ENCODE data around the gene PCDHA3. TPM values are rescaled to one million over a fixed set of nuclear protein-coding genes. Genes with fewer than 3 reads are reported as not detected.

The PCDHA3 gene
- 0.74 TPM for total RNA-seq

GRCh38 chr5:140800816-140801493 lies at the start of gene PCDHA3:
TSS of gene PCDHA3 (plus strand) at chr5:140801057.
- H3K27me3 ChIP-seq: no peaks in the 10 kb centered on the region

DNA sequence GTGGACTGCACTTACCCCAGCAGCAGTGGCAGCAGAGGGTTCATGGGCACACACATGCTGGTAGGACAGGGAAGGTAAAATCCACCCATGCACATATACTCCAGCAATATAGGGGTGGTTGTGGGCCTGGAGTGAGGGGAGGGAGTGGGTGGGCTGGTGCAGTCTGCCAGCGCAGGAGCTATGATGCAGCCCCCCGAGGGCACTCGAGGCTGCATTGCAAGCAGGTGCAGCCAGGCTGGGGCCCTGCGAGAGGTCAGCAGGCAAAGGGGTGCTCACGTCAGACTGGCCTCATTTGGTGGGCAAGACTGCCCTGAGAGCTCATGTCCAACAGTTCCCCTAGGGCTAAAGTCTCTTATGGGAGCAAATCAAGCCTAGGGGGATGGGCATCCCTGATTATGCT lies 47.3 kb upstream of the PCDHA3 start:
- H3K36me3 ChIP-seq: no peaks in the 10 kb centered on the region
- TF ChIP-seq POLR2A (IDR thresholded peaks at IDR 0.05) (no peak), POLR2AphosphoS5 (IDR thresholded peaks at IDR 0.05; ENCODE audit: insufficient read depth in 1 of 2, low read depth in 1 of 2) (no peak)
- TF ChIP-seq, protein P1, sequence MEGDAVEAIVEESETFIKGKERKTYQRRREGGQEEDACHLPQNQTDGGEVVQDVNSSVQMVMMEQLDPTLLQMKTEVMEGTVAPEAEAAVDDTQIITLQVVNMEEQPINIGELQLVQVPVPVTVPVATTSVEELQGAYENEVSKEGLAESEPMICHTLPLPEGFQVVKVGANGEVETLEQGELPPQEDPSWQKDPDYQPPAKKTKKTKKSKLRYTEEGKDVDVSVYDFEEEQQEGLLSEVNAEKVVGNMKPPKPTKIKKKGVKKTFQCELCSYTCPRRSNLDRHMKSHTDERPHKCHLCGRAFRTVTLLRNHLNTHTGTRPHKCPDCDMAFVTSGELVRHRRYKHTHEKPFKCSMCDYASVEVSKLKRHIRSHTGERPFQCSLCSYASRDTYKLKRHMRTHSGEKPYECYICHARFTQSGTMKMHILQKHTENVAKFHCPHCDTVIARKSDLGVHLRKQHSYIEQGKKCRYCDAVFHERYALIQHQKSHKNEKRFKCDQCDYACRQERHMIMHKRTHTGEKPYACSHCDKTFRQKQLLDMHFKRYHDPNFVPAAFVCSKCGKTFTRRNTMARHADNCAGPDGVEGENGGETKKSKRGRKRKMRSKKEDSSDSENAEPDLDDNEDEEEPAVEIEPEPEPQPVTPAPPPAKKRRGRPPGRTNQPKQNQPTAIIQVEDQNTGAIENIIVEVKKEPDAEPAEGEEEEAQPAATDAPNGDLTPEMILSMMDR (IDR thresholded peaks at IDR 0.05): no peak
- H3K27me3 ChIP-seq: no peaks in the 10 kb centered on the region
- no peak for DNase-seq (ENCODE audit: extremely low spot score in 2 of 2)
- H3K9me3 ChIP-seq: no peaks in the 10 kb centered on the region
- no peaks in the 10 kb centered on the region for H3K4me1 ChIP-seq
- H3K27ac ChIP-seq: no peak overlapping the region
- H3K4me3 ChIP-seq: no peak overlapping the region
- intact Hi-C loops (cut with DNase I): no loop called here

More at GRCh38 chr5:140800816-140801493, at the start of gene PCDHA3:
- Histone ChIP-seq H3K4me1 (no peaks in the 10 kb centered on the region), H3K9me3 (peaks cover 13% of the 10 kb centered on the region), H3K27ac (no peak within 1 kb of the TSS), H3K4me3 (peak within 1 kb of the TSS; percentile 21 to 34), H3K36me3 (no peaks in the 10 kb centered on the region)
- DNase-seq (ENCODE audit: extremely low spot score in 2 of 2): no peak
- intact Hi-C loops (cut with DNase I): no loop called here
- TF ChIP-seq POLR2AphosphoS5 (IDR thresholded peaks at IDR 0.05; ENCODE audit: insufficient read depth in 1 of 2, low read depth in 1 of 2) (no peak), POLR2A (IDR thresholded peaks at IDR 0.05) (no peak)
- TF ChIP-seq, protein P1 (IDR thresholded peaks at IDR 0.05): no peak

DNA sequence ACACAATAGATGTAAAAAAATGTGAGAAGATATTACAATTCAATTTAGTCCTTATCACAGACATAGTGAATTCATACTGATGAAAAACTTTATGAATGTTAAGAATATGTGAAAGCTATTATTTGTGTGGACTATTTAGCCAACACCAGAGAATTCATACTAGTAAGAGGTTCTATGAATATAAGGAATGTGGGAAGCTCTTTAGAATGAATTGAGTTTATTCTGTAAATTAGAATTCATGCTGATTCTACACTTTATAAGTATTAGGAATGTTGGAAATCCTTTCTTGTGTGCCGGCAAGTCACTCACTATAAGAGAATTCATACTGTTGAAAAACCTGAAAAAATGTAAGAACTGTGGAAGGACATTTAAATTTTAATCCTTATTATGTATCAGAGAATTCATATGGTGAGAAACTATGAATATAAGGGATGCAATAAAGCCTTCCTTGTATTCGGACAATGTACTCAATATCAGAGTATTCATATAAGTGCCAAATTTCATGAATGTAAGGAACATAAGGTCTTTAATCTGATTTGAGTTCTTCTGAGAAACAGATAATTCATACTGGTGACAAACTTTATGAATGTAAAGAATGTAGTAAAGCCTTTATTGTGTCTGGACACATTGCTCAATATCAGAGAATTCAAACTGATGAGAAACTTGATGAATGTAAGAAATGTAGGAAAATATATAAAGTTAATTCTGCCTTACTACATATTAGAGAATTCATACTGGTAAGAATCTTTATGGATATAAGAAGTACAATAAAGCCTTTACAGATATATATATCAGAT lies 36.5 kb upstream of the PCDHA3 start:
- TF ChIP-seq, protein P1 (IDR thresholded peaks at IDR 0.05): no peak
- TF ChIP-seq POLR2AphosphoS5 (IDR thresholded peaks at IDR 0.05; ENCODE audit: insufficient read depth in 1 of 2, low read depth in 1 of 2) (no peak), POLR2A (IDR thresholded peaks at IDR 0.05) (no peak)
- Histone ChIP-seq H3K27ac (no peak overlapping the region), H3K4me3 (no peak overlapping the region), H3K27me3 (no peaks in the 10 kb centered on the region), H3K4me1 (no peaks in the 10 kb centered on the region), H3K9me3 (peaks cover 67% of the 10 kb centered on the region), H3K36me3 (no peaks in the 10 kb centered on the region)
- intact Hi-C loops (cut with DNase I): no loop called here
- no peak for DNase-seq (ENCODE audit: extremely low spot score in 2 of 2)

DNA sequence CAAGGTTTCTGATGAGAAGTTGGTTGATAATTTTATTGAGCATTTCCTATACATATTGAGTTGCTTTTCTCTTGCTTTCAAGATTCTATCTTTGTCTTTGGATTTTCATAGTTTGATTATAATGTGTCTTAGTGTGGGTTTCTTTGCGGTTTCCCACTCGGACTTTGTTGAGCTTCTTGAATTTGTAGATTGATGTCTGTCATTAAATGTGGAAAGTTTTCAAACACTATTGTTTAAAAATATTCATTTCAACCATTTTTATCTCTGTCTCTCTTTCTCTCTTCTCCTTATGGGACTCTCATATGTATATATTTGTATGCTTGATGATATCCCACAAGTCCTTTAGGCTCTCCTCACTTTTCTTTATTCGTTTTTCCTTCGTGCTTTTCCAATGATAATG lies 33.4 kb upstream of the PCDHA3 start:
- H3K4me1 ChIP-seq: no peaks in the 10 kb centered on the region
- no peaks in the 10 kb centered on the region for H3K27me3 ChIP-seq
- H3K36me3 ChIP-seq: no peaks in the 10 kb centered on the region
- DNase-seq (ENCODE audit: extremely low spot score in 2 of 2): no peak
- H3K27ac ChIP-seq: no peak overlapping the region
- H3K9me3 ChIP-seq: peaks cover 58% of the 10 kb centered on the region
- no peak overlapping the region for H3K4me3 ChIP-seq
- intact Hi-C loops (cut with DNase I): no loop called here
- TF ChIP-seq POLR2AphosphoS5 (IDR thresholded peaks at IDR 0.05; ENCODE audit: insufficient read depth in 1 of 2, low read depth in 1 of 2) (no peak), POLR2A (IDR thresholded peaks at IDR 0.05) (no peak)
- TF ChIP-seq, protein P1 (IDR thresholded peaks at IDR 0.05): no peak

GRCh38 chr5:140780512-140780911 lies 20.3 kb upstream of the PCDHA3 start:
- TF ChIP-seq POLR2AphosphoS5 (IDR thresholded peaks at IDR 0.05; ENCODE audit: insufficient read depth in 1 of 2, low read depth in 1 of 2): no peak
- TF ChIP-seq POLR2A (IDR thresholded peaks at IDR 0.05): no peak
- TF ChIP-seq, protein P1 (IDR thresholded peaks at IDR 0.05): no peak
- Histone ChIP-seq H3K4me3 (no peak overlapping the region), H3K4me1 (no peaks in the 10 kb centered on the region), H3K27me3 (no peaks in the 10 kb centered on the region), H3K9me3 (no peaks in the 10 kb centered on the region), H3K36me3 (no peaks in the 10 kb centered on the region), H3K27ac (no peak overlapping the region)
- no peak for DNase-seq (ENCODE audit: extremely low spot score in 2 of 2)
- intact Hi-C loops (cut with DNase I): no loop called here

All from vagina (tissue), 2 donors.